ENCODE results near the gene HMX1.

The HMX1 gene

GRCh38 chr4:8871417-8872401, at the start of gene HMX1:
TSS of gene HMX1 (minus strand) at chr4:8871839. CDS start at chr4:8871614, 225 bp downstream.
- FAIRE-seq: no peak

GRCh38 chr4:8920969-8921368, 49.3 kb upstream of the HMX1 start:
- FAIRE-seq: no peak
- TF ChIP-seq CTCF (IDR thresholded peaks at IDR 0.05; ENCODE audit: insufficient read depth, missing control alignments): no peak
- DNase-seq (ENCODE audit: insufficient read length, low spot score): no peak

More at GRCh38 chr4:8871417-8872401, at the start of gene HMX1:
- no peak for TF ChIP-seq CTCF (IDR thresholded peaks at IDR 0.05; ENCODE audit: insufficient read depth, missing control alignments)
- no peak for DNase-seq (ENCODE audit: insufficient read length, low spot score)

GRCh38 chr4:8920289-8920965, 48.8 kb upstream of the HMX1 start:
- no peak for TF ChIP-seq CTCF (IDR thresholded peaks at IDR 0.05; ENCODE audit: insufficient read depth, missing control alignments)
- FAIRE-seq: no peak
- no peak for DNase-seq (ENCODE audit: insufficient read length, low spot score)

GRCh38 chr4:8919651-8920288, 48.1 kb upstream of the HMX1 start:
- TF ChIP-seq CTCF (IDR thresholded peaks at IDR 0.05; ENCODE audit: insufficient read depth, missing control alignments): no peak
- no peak for DNase-seq (ENCODE audit: insufficient read length, low spot score)
- no peak for FAIRE-seq

GRCh38 chr4:8917868-8918783, 46.5 kb upstream of the HMX1 start:
- FAIRE-seq (no peak), DNase-seq (ENCODE audit: insufficient read length, low spot score) (no peak)

More at GRCh38 chr4:8917868-8918783, 46.5 kb upstream of the HMX1 start:
- TF ChIP-seq CTCF (IDR thresholded peaks at IDR 0.05; ENCODE audit: insufficient read depth, missing control alignments): peak; percentile 80

All from D721Med (cell line).